Omental fat pad (tissue), 4 donors: ENCODE data around the gene IFT172. TPM values are rescaled to one million over a fixed set of nuclear protein-coding genes. Genes with fewer than 3 reads are reported as not detected.

Experiments used
- ATAC-seq: fragments of 150-250 bp; one replicate; pipeline ENCODE4 v1.9.1; 2016; ENCODE audit warnings: mild to moderate bottlenecking, moderate library complexity; ENCODE audit not compliant: low FRiP score
- DNase-seq: peaks from one replicate; pipeline ENCODE4 v3.0.0-alpha.2; 2019; ENCODE audit warnings: low spot score
- total RNA-seq, 4 donors: library from RNA; depleted of rRNA; stranded (reverse); fragments of >200 nt; gene quantifications; one replicate each; pipeline ENCODE4 v1.1.0, GENCODE V29; 2016
- TF ChIP-seq, protein P1 (sequence below), 3 donors: fragments of 450-650 bp; IDR thresholded peaks; one replicate each; pipeline ENCODE4 v1.5.1; 2016 to 2017; ENCODE audit warnings: antibody characterized with exemption in 3 of 3, mild to moderate bottlenecking in 3 of 3, moderate library complexity in 2 of 3

The IFT172 gene
- total RNA-seq, 4 donors from 2014 or later, result 13.6 to 40.5 (median 32.4) TPM

DNA sequence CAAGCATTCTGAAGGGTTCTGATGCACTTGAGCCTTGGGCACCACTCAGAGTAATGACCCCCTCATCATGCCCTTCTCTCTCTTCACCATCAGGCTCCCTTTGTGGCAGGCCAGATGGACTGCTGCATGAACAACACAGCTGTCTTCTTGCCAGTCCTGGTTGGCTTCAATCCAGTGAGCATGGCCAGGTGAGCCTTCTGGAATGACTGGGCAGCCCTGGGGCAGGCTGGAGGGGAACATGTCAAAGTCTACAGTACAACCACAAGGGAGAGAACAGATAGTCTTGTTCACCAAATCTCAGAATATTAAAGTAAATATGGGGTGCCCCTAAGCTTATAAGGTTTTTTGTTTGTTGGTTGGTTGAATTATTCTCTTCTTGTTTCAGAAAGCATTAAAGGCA, 11.5 kb upstream of the IFT172 start:
- ATAC-seq (no peak), DNase-seq (no peak)
- TF ChIP-seq, protein P1, sequence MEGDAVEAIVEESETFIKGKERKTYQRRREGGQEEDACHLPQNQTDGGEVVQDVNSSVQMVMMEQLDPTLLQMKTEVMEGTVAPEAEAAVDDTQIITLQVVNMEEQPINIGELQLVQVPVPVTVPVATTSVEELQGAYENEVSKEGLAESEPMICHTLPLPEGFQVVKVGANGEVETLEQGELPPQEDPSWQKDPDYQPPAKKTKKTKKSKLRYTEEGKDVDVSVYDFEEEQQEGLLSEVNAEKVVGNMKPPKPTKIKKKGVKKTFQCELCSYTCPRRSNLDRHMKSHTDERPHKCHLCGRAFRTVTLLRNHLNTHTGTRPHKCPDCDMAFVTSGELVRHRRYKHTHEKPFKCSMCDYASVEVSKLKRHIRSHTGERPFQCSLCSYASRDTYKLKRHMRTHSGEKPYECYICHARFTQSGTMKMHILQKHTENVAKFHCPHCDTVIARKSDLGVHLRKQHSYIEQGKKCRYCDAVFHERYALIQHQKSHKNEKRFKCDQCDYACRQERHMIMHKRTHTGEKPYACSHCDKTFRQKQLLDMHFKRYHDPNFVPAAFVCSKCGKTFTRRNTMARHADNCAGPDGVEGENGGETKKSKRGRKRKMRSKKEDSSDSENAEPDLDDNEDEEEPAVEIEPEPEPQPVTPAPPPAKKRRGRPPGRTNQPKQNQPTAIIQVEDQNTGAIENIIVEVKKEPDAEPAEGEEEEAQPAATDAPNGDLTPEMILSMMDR (IDR thresholded peaks at IDR 0.05), result no peak

DNA sequence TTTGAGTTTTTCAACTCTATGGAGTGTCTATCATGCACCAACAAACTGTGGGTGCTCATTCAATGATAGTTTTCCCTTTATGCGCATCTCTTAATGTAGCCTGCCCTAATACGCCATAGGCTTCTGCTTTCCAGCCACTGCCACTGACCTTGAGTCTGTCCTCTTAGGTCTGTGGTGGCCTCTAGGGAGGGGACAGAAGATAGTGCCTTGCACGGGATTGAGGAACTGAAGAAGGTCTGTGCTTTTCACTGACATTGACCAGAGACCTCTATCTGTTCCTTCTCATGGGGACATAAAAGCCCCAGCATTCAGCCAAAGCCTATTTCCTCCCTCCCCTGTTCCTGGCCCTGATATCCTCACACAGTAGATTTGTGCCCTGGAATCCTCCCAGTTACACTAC, 9.4 kb upstream of the IFT172 start:
- no peak for ATAC-seq
- TF ChIP-seq, protein P1 (IDR thresholded peaks at IDR 0.05), result no peak
- no peak for DNase-seq

GRCh38 chr2:27497288-27497627, 7.7 kb upstream of the IFT172 start:
- TF ChIP-seq, protein P1 (IDR thresholded peaks at IDR 0.05), result no peak
- no peak for ATAC-seq

GRCh38 chr2:27496357-27497287, 7.1 kb upstream of the IFT172 start, which contains the start of gene GCKR:
Gene GCKR, plus strand, starts transcription at chr2:27496839. Its CDS starts 66 bp downstream, at chr2:27496905.
- DNase-seq, result no peak
- no peak for ATAC-seq
- TF ChIP-seq, protein P1 (IDR thresholded peaks at IDR 0.05), result no peak

More at GRCh38 chr2:27497288-27497627, 7.7 kb upstream of the IFT172 start:
- DNase-seq, result no peak

DNA sequence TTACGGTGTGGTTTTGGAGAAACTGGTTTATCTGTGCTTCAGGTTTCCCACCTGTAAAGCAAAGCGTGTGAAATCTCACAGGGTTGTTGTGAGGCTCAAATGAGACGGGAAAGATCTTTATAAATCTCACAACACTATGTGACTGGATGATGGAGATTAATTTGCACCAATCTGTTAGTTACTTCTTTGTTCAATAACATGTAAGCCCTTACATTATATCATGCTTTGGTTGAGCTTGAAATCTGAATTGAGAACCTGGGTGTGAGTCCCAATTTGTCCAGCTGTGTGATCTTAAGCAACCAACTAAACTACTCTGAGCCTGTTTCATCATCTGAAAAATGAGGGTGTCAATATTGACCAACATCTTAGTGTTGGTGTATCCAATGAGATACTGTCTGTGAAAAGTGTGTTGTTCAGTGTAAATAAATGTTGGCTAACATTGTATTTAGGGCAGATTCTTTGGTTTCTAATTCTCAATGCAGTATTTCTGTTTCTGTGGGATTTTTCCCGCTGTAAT, 6.4 kb upstream of the IFT172 start:
- ATAC-seq, result no peak
- TF ChIP-seq, protein P1 (IDR thresholded peaks at IDR 0.05), result no peak
- no peak for DNase-seq

DNA sequence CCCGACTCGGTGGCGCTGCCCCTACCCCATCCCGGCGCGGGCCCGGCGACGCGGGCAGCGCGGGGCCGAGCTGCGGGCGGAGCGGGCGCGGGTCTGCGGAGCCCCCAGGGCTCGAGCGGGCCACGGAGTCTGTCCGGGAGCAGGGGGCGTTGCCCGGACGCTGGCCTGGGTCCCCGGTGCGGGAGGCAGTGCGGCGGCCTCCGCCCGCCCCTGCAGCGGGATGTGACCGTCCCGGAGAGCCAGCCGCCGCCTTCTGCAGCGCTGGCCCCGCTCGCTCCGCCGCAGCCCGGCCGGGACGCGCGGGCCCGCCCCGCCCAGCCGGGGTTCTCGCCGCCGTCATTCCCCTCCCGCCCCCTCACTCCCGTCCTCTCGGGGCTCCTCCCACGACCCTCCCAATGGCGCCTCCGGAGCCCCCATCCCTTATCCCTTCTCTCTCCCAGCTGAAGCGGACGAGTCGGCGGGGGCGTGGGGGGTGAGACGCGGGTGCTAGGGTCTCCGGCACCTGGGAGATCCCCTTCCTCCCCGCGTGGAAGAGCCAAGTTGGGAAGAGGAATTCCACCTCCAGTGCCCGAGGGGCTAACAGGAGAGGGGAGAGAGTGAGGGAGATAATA, 5.5 kb upstream of the IFT172 start, which contains the start of gene FNDC4:
TSS of gene FNDC4 (minus strand) at position 257 of the 611 bp plus-strand sequence. CDS start 521 bp downstream, outside the sequence.
- ATAC-seq, result peak; percentile 58
- TF ChIP-seq, protein P1 (IDR thresholded peaks at IDR 0.05), result no peak
- DNase-seq, result no peak
